ENCODE results near the gene CNOT11.

The CNOT11 gene

DNA sequence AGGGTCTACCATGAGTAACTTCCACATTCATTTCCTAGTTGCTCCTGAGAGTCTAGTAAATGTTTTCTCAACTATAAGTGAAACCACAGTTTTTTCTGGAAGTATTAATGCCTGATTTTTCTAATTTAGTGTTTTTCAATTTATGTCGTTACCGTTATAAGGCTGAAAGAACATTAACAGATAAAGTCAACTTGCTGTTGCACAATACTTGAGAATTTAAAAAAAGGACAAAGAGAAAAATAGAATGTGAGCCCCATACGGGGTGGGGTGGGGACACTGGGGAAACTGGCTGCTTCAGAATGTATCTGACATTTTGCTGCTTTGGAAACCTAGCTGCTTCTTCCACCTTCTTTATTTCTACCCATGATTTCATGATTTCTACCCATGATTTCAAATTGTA lies 26.2 kb downstream of the CNOT11 start:
- DNase-seq (ENCODE audit: low spot score), result no peak

DNA sequence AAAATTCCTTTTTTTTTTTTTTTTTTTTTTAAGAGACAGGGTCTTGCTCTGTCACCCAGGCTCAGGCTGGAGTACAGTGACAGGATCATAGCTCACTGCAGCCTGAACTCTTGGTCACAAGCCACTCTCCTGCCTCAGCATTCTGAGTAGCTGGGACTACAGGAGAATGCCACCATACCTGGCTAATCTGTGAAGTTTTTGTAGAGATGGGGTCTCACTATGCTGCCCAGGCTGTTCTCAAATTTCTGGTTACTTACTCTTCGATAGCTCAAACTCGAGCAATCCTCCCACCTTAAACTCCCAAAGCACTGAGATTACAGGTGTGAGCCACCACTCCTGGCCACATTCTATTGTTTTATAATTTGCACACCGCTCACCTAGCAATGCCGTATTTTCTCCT lies 28.8 kb downstream of the CNOT11 start:
- no peak for DNase-seq (ENCODE audit: low spot score)

DNA sequence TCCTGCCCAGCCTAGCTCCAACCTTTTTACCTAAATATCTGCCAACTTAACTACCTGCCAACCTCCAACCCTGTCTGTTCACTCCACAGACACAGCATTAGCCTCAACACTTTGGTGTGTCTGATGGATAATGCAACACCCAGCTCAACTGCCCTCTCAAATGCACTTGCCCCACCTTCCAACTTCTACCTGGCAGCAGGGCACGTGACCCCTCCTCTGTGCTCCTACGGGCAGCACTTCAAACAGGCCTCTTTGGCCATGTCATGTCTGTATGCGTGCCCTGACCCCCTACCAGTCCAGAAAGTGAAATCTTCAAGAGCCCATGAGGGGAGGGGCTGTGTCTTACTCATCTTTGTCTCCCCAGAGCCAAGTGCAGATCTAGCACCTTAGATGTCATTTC lies 30.3 kb downstream of the CNOT11 start:
- DNase-seq (ENCODE audit: low spot score), result no peak

DNA sequence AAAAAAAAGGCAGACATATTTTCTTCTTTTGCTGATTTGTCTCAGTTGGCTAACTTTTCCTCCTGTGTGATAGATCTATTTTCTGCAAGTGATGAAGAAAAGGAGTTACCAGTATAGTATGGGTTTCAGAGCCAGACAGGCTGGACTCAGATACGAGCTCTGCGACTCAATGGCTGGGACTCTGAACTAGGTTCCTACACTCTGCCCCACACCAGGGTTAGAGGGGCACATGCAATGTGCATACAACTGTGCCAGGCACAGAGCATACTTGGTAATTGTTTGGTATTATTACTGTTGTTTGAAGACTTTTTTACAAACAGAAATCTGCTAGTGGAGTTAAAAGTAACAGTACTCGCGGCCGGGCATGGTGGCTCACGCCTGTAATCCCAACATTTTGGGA lies 34.0 kb downstream of the CNOT11 start:
- no peak for DNase-seq (ENCODE audit: low spot score)

DNA sequence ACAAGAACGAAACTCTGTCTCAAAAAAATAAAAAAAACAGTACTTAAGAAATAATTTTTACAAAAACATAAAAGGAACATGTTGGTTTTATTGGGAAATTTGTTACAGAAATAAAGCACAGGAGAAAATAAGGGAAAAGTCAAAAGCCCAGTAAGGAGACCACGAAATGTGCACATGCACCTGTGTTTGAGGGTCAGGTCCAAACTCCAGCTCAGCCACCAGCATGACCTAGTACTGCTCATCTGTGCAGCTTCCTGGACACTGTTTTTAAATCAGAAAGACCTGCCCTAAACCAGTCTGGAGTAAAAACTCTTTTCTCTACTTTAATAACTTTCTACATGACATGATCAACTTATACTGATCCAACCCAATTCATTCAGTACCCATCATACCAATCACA lies 34.6 kb downstream of the CNOT11 start:
- no peak for DNase-seq (ENCODE audit: low spot score)

DNA sequence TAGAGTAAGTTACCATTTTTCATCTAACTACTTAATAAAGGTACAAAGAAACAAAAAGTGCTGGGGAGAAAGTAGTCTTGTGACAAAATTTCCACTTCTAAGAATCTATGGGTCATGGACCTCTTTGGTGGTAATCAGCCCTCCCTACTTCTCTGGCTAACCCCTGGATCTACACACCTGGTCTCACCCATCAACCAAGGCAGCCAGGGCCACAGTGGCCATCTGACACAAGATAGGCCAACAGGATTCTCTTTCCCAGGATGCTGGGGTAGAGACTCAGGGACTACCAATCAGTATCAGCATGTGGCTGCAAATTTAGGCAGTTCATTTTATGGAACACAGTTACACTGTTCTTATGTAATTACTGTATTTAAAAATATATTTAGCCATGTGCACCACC lies 38.0 kb downstream of the CNOT11 start:
- DNase-seq (ENCODE audit: low spot score), result no peak

DNA sequence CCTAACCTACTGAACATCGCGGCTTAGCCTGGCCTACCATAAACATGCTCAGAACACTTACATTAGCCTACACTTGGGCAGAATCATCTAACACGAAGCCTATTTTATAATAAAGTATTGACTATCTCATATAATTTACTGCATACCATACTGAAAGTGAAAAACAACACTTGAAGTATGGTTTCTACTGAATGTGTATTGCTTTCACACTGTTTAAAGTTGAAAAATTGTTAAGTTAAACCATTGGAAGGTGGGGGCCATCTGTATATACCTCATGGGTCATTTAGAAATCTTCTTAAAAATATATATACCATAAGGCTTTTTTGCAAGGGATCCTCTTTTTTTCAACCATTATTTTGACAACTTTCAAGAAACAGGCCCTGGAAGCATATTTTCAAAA lies 39.3 kb downstream of the CNOT11 start:
- no peak for DNase-seq (ENCODE audit: low spot score)

DNA sequence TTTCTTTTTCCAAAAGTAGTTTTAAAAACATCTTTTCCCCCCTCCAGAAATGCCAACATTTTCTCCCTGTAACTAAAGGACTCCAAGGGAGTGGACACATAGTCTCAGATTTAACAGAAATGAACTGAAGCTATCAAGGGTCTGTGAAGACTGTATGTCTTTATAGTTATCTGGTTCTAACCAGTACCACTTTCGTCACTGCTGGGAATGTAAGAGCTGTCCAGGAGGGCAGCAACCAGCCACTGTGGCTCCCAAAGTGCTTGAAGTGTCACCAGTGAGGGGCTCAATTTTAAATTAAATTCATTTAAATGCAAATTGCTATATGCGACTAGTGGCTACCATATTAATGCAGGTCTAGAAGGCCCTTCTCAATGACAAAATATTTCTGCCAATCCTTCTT lies 40.9 kb downstream of the CNOT11 start:
- no peak for DNase-seq (ENCODE audit: low spot score)

DNA sequence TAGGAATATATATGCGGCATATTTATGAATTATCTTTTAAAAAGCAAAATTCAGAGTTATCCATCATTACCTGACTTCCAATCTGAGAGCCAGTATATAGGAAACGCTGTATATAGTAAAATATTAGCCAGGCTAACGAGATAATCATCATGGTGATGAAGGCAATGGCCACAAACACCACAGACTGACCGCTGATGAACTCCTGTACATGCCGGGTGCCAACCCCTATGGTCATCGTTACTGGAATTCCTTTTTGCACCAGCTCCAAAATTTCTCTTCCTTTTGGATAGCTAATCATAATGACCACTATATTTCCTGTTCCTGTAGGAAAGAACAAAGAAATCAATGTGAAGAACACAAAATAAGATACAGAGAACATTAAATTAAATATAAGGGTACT lies 42.2 kb downstream of the CNOT11 start:
- no peak for DNase-seq (ENCODE audit: low spot score)

DNA sequence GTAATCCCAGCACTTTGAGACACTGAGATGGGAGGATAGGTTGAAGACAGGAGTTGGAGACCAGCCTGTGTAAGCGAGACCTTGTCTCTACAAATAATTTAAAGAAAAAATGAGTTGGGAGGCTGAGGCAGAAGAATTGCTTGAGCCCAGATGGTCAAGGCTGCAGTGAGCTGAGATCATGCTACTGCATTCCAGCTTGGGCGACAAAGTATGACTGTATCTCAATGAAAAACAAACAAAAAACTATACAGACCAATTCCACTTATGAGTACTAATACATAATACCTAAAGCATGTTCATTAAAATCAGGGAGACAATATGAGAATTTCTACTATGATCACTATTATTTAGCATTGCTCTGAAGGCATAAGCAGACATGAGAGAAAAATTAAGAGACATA lies 43.2 kb downstream of the CNOT11 start:
- no peak for DNase-seq (ENCODE audit: low spot score)

DNA sequence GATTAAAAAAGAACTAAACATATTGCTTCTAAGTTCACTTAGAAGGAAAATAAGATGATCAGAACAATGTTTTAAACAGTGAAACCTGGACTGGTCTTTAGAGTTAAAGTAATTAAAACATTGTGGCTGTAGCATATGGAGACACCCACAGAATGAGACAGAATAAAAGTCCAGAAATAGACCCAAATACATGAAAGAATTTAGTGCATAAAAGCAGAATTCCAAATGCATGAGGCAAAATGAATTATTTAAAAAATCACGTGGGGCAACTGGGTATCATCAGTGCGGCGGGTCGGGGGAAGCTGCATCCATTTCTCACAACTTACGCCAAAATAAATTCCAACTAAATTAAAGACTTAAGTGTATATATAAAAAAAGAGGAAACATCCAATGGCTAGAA lies 43.7 kb downstream of the CNOT11 start:
- DNase-seq (ENCODE audit: low spot score), result no peak

DNA sequence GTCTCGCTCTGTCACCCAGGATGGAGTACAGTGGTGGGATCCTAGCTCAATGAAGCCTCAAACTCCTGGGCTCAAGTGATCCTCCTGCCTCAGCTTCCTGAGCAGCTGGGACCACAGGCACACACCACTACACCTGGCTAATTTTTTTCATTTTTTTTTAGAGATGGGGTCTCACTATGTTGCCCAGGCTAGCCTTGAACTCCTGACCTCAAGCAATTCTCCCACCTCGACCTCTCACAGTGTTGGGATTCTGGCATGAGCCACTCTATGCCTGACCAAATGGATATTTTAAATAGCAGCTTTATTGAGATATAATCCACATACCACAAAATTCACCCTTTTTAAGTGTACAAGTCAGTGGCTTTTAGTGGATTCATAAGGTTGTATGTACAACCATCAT lies 44.7 kb downstream of the CNOT11 start:
- DNase-seq (ENCODE audit: low spot score), result no peak

DNA sequence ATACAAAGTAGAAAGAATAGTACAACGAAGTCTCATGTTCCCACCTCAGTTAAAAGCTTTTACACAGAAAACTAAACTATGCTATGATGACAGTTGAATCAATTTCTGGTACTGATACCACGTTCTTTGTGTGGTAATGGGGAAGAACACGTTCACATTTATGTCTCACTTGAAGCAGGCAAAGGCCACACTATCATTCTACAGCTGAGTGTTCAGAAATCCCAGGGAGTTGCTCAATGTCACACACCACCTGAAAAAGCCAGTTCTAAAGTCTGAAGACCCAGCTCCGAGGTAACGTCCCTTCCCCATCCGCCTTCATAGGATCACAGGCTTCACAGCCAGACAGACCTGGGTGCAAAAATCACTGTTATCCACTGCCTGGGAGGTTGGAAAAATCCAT lies 46.9 kb downstream of the CNOT11 start:
- DNase-seq (ENCODE audit: low spot score), result no peak

DNA sequence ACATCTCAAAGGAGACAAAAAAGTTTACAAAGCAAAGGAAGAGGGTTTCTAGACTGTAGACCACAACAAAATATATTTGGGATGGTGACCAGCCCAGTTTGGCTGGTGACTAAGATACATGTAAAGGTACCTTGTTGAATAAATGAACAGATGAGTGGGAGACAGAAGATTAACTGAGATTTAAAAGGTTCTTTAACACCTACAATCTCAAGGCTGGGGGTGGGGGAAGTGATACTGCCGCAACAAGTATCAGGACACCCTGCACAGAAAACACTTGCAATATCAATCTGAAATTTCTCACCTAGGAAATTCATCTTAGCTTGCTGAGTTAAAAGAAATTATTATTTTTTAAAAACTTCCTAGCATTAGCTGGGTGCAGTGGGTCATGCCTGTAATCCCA lies 47.5 kb downstream of the CNOT11 start:
- DNase-seq (ENCODE audit: low spot score), result no peak

DNA sequence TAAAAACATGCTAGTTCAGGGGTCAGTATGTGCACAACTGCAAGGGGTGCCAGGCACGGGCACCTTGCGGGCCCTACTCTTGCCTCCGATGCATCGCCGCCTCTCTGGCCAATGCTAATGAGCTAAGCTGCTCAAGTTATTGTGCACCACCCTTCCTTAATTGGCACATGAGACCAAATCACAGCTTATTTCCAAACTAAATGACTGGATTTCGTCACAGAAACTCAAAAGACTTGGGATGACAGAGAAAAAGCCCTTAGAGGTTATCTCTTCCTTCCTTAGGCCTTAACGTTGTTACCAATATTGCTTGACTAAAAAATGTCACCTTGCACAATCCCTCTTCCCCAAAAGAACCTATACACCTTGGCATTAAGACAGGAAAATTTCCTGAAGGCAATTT lies 48.1 kb downstream of the CNOT11 start:
- DNase-seq (ENCODE audit: low spot score), result no peak

DNA sequence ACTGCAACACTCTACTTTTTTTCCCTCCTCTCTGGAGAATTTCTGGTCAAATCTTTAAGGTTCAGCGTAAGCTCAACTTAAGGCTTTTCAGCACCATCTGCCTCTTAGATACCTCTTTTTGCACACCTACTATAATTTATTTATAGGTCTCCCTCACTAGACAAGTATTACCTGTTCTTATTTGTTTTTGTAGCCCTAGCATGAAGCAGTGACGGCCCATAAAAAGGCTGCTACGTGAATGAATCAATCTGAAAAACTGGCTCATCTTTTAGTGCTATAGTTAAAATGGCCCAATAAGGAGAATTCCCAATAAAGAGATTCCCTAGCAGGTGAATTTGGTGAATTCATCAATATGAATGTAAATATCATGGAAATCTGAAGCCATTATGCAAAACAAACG lies 49.3 kb downstream of the CNOT11 start:
- DNase-seq (ENCODE audit: low spot score), result no peak

DNA sequence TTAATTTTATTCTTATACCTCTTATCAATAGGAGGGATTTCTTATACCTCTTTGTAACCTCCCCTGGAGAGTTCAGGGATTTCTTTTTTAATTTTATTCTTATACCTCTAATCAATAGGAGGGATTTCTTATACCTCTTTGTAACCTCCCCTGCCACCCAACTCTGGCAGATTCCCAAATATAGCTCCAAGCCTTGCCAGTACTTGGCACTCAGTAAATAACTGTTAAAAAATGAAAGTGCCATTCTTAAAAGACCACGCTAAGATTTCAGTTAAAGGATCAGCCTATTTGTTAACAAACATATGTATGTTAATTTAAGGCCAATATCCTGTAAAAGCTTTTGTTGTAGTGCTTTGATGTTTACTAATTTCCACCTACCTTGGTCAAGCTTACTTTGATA lies 51.0 kb downstream of the CNOT11 start:
- no peak for DNase-seq (ENCODE audit: low spot score)

DNA sequence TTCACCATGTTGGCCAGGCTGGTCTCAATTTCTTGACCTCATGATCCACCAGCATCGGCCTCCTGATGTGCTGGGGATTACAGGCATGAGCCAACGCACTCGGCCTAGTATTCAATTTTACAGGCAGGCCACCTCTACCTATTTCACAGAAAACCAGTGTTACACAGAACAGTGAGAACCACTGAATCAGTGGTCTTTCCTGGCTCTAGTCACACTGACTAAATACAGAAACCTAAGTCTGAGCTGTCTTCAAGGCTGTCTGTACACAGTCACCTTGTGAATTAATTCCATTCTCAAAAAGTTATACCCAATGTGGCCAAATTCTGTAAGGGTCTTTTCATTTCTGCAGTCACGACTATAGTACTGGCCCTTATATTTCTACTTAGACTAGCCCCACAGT lies 52.3 kb downstream of the CNOT11 start:
- DNase-seq (ENCODE audit: low spot score), result no peak

DNA sequence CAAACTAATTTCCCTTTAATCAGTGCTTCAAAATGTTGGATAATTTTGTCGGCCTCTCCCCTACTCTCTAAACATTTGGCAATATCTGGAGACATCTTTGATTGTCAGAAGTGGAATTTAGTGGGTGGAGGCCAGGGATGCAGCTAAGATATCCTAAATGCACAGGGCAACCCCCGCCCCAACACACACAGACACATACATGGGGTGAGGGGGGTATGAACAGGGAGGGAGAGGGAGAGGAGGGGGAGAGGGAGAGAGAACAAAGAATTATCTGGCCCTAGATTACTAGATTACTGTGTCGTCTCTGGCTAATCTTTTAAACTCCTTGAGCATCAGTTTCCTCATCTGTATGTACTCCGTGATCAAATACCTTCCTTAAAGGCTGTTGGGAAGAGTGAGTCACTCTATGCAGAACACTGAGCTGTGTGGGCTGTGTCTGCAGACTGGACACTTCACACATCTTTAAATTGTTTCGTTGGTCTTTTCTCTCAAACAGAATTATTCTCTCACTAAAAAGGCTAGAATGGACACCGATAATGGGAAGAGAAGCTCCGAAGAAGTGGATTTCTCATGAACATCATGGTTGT lies 52.9 kb downstream of the CNOT11 start:
- DNase-seq (ENCODE audit: low spot score), result no peak

DNA sequence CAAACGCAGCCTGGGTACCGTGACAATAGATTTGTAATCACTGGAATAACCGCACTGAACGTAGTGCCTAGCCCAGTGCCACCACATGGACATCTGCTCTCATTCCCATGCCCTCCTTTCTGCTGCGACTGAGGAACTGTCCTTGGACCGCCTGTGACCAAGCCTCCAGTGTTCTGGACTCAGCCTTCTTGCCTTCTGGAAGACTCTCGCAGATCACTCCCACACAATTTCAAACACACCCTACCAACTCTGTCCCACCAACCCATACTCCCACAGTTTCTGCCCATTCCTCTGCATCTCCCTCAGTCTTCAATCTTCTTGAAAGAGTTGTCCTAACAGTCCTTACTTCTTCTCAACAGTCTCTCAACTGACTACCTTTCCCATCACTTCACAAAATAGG lies 53.7 kb downstream of the CNOT11 start:
- no peak for DNase-seq (ENCODE audit: low spot score)

DNA sequence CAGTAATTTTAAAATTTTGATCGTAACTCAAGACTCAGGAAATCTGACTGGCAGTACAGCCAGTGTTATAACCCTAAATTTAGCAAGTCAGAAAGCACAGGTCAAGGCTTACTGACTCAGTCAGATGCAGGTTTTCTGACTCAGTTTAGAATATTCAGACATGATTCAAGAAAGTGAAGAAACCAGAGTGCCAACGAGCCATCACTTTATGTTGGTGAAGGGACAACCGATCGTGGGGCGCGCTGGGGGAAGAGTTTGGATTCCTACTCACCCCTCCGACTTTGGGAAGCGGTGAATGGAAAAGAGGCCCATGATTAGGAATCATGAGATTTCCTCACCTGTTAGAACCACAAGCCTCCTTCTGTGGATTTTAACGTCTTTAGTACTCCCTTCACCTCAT lies 54.8 kb downstream of the CNOT11 start:
- DNase-seq (ENCODE audit: low spot score), result no peak

DNA sequence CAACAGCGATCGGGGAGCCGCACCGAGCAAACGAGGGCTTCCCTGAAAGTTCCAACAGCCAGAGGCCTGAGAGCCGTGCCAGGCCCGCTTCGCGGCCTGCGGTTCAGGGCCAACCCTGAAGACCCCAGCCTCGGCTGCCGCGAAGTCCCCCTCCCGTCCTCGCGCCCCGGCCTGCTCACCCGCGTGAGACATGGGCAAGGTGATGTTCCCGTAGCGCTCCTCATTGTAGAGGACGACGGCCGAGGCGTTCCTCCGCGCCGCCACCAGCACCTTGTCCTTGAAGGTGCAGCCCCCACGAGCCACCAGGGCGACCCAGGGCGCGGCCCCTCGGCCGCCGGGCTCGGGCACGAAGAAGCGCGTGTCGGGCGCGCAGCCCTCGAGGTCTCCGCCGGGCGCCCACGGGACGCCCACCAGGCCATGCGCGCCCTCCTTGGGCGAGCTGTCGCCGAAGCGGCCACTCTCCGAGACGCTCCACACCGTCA lies 55.3 kb downstream of the CNOT11 start:
- DNase-seq (ENCODE audit: low spot score), result no peak

DNA sequence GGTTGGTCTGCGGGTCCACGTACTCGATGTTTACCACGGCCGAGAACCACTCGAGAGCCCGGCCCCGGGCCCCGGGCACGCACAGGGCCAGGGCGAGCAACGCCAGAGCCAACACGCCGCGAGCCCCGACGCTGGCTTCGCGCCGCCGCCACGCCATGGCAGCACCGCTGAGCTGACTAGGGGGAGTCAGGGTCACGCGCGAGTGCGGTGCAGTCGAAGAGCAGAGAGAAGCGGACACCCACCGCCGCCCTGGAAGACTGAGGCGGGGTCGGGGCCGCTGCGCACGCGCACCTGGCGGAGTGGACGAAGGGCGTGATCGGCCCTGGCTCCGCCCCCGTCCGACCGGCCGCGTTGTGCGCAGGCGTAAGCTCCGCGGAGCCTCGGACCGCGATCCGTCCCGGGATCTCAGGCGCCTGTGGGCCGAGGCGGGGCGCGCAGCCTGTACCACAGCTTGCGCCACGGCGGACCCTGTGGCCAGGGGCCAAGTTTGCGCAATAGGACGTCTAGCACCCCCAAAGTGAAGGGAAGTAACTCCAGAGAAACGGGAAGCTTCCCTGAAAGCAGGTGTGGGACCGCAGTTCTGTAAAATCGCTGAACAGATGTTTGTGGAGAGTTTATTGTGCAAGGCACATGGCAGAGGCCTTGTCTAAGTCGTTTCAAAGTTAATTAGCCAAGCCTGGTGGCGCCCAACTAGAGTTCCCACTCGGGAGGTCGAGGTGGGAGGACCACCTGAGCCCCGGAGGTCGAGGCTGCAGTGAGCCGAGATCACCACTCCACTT lies 55.9 kb downstream of the CNOT11 start, which contains the start of gene RNF149:
TSS of gene RNF149 (minus strand) at position 270 of the 779 bp plus-strand sequence. CDS start at position 157, 113 bp downstream.
- peak; percentile 89 for DNase-seq (ENCODE audit: low spot score)
